BLaER1 (cell line): ENCODE measurements around the gene TAS2R60.

Source experiments
- H3K27ac ChIP-seq: shearing (Covaris generic); formaldehyde crosslinking; 2 replicates; pipeline ENCODE4 v1.8.1; 2022
- H3K27me3 ChIP-seq: shearing (Covaris generic); formaldehyde crosslinking; 2 replicates; pipeline ENCODE4 v1.8.1; 2022
- H3K36me3 ChIP-seq: shearing (Covaris generic); formaldehyde crosslinking; 2 replicates; pipeline ENCODE4 v1.8.1; 2022
- H3K4me1 ChIP-seq: shearing (Covaris generic); formaldehyde crosslinking; 2 replicates; pipeline ENCODE4 v1.8.1; 2022
- H3K4me2 ChIP-seq: shearing (Covaris generic); formaldehyde crosslinking; 2 replicates; pipeline ENCODE4 v1.8.1; 2022
- H3K4me3 ChIP-seq: shearing (Covaris generic); formaldehyde crosslinking; 2 replicates; pipeline ENCODE4 v1.8.1; 2022
- H3K9ac ChIP-seq: shearing (Covaris generic); formaldehyde crosslinking; 2 replicates; pipeline ENCODE4 v1.8.1; 2022
- H3K9me3 ChIP-seq: shearing (Covaris generic); formaldehyde crosslinking; 2 replicates; pipeline ENCODE4 v1.8.1; 2022
- H4K20me1 ChIP-seq: shearing (Covaris generic); formaldehyde crosslinking; 2 replicates; pipeline ENCODE4 v1.8.1; 2022
- Cebpa-rat ChIP-seq: shearing (Covaris generic); IDR thresholded peaks from 2 replicates; pipeline ENCODE4 v1.8.1; 2022

The TAS2R60 gene

DNA sequence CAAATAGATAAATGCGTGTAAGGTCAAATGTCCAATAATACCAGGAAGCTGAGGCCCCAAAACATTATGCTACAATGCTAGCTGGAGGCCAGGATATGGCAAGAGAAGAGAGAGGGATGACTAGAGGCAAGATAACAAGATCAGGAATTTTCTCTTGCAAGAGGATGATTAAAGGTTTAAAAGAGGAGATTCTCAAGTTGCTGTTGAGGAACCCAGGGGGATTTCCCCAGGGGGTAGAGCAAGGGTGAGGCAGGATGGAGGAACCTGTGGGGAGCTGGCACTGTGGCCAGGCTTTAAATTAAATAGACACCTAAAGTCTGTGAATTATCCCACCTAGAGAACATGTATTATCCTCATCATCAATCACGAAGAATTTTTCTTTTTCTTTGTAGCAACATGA lies 3.4 kb upstream of the TAS2R60 start:
- no peak overlapping the region for H3K4me3 ChIP-seq
- no peak overlapping the region for H3K4me2 ChIP-seq
- H3K36me3 ChIP-seq = no peaks in the 10 kb centered on the region
- no peaks in the 10 kb centered on the region for H3K9me3 ChIP-seq
- no peak overlapping the region for H3K27ac ChIP-seq
- H3K27me3 ChIP-seq = no peaks in the 10 kb centered on the region
- no peaks in the 10 kb centered on the region for H3K4me1 ChIP-seq
- H4K20me1 ChIP-seq = no peaks in the 10 kb centered on the region
- no peak for TF ChIP-seq Cebpa-rat
- no peak overlapping the region for H3K9ac ChIP-seq

DNA sequence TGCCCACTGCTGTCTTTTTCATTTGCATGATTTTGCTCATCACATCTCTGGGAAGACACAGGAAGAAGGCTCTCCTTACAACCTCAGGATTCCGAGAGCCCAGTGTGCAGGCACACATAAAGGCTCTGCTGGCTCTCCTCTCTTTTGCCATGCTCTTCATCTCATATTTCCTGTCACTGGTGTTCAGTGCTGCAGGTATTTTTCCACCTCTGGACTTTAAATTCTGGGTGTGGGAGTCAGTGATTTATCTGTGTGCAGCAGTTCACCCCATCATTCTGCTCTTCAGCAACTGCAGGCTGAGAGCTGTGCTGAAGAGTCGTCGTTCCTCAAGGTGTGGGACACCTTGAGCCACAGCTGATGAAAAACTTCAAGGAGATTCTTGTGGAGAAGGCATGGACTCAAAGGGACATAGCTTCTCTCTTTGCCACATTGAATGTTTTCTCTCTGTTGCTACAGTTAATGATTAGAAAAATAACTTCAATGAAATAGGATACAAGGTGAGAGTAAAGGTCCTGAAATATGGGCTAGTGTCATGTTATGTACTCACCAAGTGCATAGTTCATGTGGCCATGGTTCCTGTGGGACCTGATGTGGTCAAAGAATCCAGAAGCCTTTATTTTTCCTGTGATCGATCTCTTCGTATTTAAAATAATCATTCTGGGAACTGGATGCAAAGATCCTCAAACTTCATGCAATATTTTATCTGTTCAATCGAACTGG lies 970 bp downstream of the TAS2R60 start:
- no peaks in the 10 kb centered on the region for H3K9me3 ChIP-seq
- no peak overlapping the region for H3K4me2 ChIP-seq
- no peak overlapping the region for H3K9ac ChIP-seq
- TF ChIP-seq Cebpa-rat = no peak
- H3K27ac ChIP-seq = no peak overlapping the region
- no peaks in the 10 kb centered on the region for H4K20me1 ChIP-seq
- H3K4me3 ChIP-seq = no peak overlapping the region
- no peaks in the 10 kb centered on the region for H3K4me1 ChIP-seq
- no peaks in the 10 kb centered on the region for H3K27me3 ChIP-seq
- H3K36me3 ChIP-seq = no peaks in the 10 kb centered on the region

- Histone ChIP-seq H3K36me3 (no peaks in the 10 kb centered on the region), H3K27ac (no peak overlapping the region), H3K4me3 (no peak overlapping the region), H4K20me1 (no peaks in the 10 kb centered on the region), H3K9me3 (no peaks in the 10 kb centered on the region), H3K27me3 (no peaks in the 10 kb centered on the region), H3K4me1 (no peaks in the 10 kb centered on the region), H3K4me2 (no peak overlapping the region), H3K9ac (no peak overlapping the region)
- no peak for TF ChIP-seq Cebpa-rat
Observed at GRCh38 chr7:143444785-143445184, 1.5 kb downstream of the TAS2R60 start.

GRCh38 chr7:143447466-143447865 lies 4.2 kb downstream of the TAS2R60 start:
- no peak overlapping the region for H3K9ac ChIP-seq
- no peak overlapping the region for H3K4me3 ChIP-seq
- no peaks in the 10 kb centered on the region for H3K4me1 ChIP-seq
- TF ChIP-seq Cebpa-rat = no peak
- H3K9me3 ChIP-seq = no peaks in the 10 kb centered on the region
- no peaks in the 10 kb centered on the region for H3K36me3 ChIP-seq
- no peaks in the 10 kb centered on the region for H3K27me3 ChIP-seq
- H4K20me1 ChIP-seq = no peaks in the 10 kb centered on the region
- no peak overlapping the region for H3K27ac ChIP-seq
- no peak overlapping the region for H3K4me2 ChIP-seq

DNA sequence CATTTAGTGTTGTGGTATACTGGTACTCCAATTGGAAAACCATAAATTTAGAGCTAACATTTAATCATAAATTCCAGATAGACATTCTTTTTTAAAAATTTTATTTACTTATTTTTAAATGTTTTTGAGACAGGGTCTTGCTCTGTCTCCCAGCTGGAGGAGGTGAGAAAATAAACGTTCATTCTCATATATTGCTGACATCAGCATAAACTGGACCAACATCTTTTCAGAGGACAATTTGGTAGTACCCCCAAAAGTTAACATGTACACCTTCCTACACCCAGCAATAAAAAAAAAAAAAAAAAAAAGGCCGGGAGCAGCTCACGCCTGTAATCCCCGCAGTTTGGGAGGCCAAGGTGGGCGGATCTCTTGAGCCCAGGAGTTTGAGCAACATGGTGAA lies 5.2 kb downstream of the TAS2R60 start:
- no peaks in the 10 kb centered on the region for H4K20me1 ChIP-seq
- TF ChIP-seq Cebpa-rat = no peak
- no peaks in the 10 kb centered on the region for H3K36me3 ChIP-seq
- no peak overlapping the region for H3K9ac ChIP-seq
- no peak overlapping the region for H3K27ac ChIP-seq
- H3K4me3 ChIP-seq = no peak overlapping the region
- H3K4me2 ChIP-seq = no peak overlapping the region
- H3K9me3 ChIP-seq = no peaks in the 10 kb centered on the region
- no peaks in the 10 kb centered on the region for H3K4me1 ChIP-seq
- no peaks in the 10 kb centered on the region for H3K27me3 ChIP-seq

DNA sequence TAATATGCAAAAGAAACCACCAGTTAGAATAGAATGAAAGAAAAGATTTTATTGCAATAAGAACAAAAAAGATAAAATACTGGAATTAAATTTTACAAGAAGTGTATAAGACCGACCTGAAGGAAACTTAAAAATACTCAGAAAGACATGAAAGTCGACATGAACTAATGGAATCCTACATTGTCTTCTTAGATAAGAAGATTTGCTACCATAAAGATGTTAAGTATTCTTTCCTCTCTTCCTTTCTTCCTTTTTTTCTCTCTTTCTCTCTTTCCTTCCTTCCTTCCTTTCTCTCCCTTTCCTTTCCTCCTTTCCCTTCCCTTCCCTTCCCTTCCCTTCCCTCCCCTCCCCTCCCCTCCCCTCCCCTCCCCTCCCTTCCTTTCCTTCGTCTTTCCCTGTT lies 6.5 kb downstream of the TAS2R60 start:
- H3K4me3 ChIP-seq = no peak overlapping the region
- no peaks in the 10 kb centered on the region for H3K27me3 ChIP-seq
- no peak overlapping the region for H3K27ac ChIP-seq
- no peaks in the 10 kb centered on the region for H3K4me1 ChIP-seq
- no peaks in the 10 kb centered on the region for H3K9me3 ChIP-seq
- TF ChIP-seq Cebpa-rat = no peak
- H3K36me3 ChIP-seq = no peaks in the 10 kb centered on the region
- no peak overlapping the region for H3K4me2 ChIP-seq
- no peaks in the 10 kb centered on the region for H4K20me1 ChIP-seq
- no peak overlapping the region for H3K9ac ChIP-seq

GRCh38 chr7:143451122-143451521 lies 7.9 kb downstream of the TAS2R60 start:
- Histone ChIP-seq H3K4me3 (no peak overlapping the region), H3K27ac (no peak overlapping the region), H3K9ac (no peak overlapping the region), H3K9me3 (no peaks in the 10 kb centered on the region), H3K4me1 (no peaks in the 10 kb centered on the region), H3K36me3 (no peaks in the 10 kb centered on the region), H3K4me2 (no peak overlapping the region), H4K20me1 (no peaks in the 10 kb centered on the region), H3K27me3 (no peaks in the 10 kb centered on the region)
- no peak for TF ChIP-seq Cebpa-rat

- Histone ChIP-seq H3K9ac (no peak overlapping the region), H3K4me3 (no peak overlapping the region), H3K4me2 (no peak overlapping the region), H3K4me1 (no peaks in the 10 kb centered on the region), H3K27me3 (no peaks in the 10 kb centered on the region), H3K9me3 (no peaks in the 10 kb centered on the region), H3K27ac (no peak overlapping the region), H4K20me1 (no peaks in the 10 kb centered on the region), H3K36me3 (no peaks in the 10 kb centered on the region)
- TF ChIP-seq Cebpa-rat = no peak
Observed at GRCh38 chr7:143451746-143452145, 8.5 kb downstream of the TAS2R60 start.

DNA sequence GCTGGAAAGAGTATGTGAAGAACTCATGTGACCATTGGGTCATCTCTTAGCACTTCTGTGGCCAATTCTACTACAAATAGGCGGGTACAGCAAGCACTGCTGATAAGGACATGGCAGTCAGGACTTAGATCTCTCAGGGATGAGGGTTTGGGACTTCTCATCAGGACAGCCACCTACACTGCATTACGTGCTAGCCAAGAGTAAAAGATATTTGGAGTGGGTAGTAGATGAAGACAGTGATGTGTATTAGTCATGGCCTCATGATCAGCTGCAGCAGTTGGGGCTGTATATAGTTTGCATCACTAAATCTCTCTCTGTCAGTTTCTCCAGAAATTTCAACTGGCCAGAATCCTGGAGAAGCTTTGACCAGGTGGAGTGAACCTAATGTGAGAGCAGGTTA lies 9.2 kb downstream of the TAS2R60 start:
- no peaks in the 10 kb centered on the region for H3K27me3 ChIP-seq
- no peaks in the 10 kb centered on the region for H3K36me3 ChIP-seq
- H4K20me1 ChIP-seq = no peaks in the 10 kb centered on the region
- TF ChIP-seq Cebpa-rat = no peak
- no peaks in the 10 kb centered on the region for H3K4me1 ChIP-seq
- no peak overlapping the region for H3K9ac ChIP-seq
- H3K27ac ChIP-seq = no peak overlapping the region
- no peaks in the 10 kb centered on the region for H3K9me3 ChIP-seq
- H3K4me3 ChIP-seq = no peak overlapping the region
- H3K4me2 ChIP-seq = no peak overlapping the region

GRCh38 chr7:143454091-143454680 lies 10.9 kb downstream of the TAS2R60 start:
- Histone ChIP-seq H3K4me3 (no peak overlapping the region), H3K9ac (no peak overlapping the region), H3K27ac (no peak overlapping the region), H3K27me3 (no peaks in the 10 kb centered on the region), H4K20me1 (no peaks in the 10 kb centered on the region), H3K4me2 (no peak overlapping the region), H3K9me3 (no peaks in the 10 kb centered on the region), H3K4me1 (no peaks in the 10 kb centered on the region), H3K36me3 (no peaks in the 10 kb centered on the region)
- no peak for TF ChIP-seq Cebpa-rat

DNA sequence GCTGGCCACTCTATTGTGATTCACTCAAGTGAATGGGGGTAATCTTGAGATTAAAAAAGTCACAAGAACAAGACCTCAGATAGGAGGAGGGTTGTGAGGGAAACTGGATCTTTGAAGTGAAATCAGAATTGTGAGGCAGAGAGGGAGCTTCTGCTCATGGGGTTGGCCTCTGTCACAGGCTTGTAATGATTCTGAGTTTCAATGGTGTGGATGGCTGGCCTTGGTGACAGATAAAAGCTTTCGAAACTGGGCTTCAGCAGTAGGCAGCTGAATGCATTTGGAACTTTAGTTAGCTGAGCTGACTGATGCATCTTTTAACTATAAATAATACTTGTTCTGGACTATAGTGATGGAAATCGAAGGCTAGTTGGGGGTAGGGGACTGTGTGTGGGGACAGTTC lies 12.2 kb downstream of the TAS2R60 start:
- TF ChIP-seq Cebpa-rat = no peak
- no peak overlapping the region for H3K27ac ChIP-seq
- no peaks in the 10 kb centered on the region for H3K36me3 ChIP-seq
- no peak overlapping the region for H3K4me3 ChIP-seq
- no peaks in the 10 kb centered on the region for H3K27me3 ChIP-seq
- H4K20me1 ChIP-seq = no peaks in the 10 kb centered on the region
- H3K9me3 ChIP-seq = no peaks in the 10 kb centered on the region
- no peak overlapping the region for H3K9ac ChIP-seq
- H3K4me1 ChIP-seq = no peaks in the 10 kb centered on the region
- H3K4me2 ChIP-seq = no peak overlapping the region
